GM12874 (cell line): ENCODE data around the gene KLF1.

Experiments used
- CTCF ChIP-seq: IDR thresholded peaks from 2 replicates; pipeline ENCODE4 v1.5.1; 2011; ENCODE audit warnings: low read depth, mild to moderate bottlenecking, control low read depth, low read length, moderate library complexity; ENCODE audit not compliant: insufficient read depth

The KLF1 gene

GRCh38 chr19:12836529-12836863 is 50.5 kb downstream of the KLF1 start:
- no peak for TF ChIP-seq CTCF

- TF ChIP-seq CTCF: no peak
Observed at GRCh38 chr19:12834976-12835757, 51.8 kb downstream of the KLF1 start.

- no peak for TF ChIP-seq CTCF
Observed at GRCh38 chr19:12834566-12834943, 52.4 kb downstream of the KLF1 start, which contains the start of gene RTBDN. TSS of gene RTBDN (minus strand) at chr19:12834579. CDS start at chr19:12829979, 4,600 bp downstream.
